Activated CD8-positive, alpha-beta T cell treated with anti-CD3 and anti-CD28 coated beads for 36 hours (primary cell): ENCODE results near the gene PALLD. TPM values are rescaled to one million over a fixed set of nuclear protein-coding genes. Genes with fewer than 3 reads are reported as not detected.

Source experiments
- ATAC-seq: fragments of 200-7000 bp; cut with Tn5 transposase; one replicate; pipeline ENCODE4 v1.10.0; 2021; ENCODE audit warnings: mild to moderate bottlenecking, moderate library complexity
- CTCF ChIA-PET: fragments of 350-600 bp; sonication (Branson Sonifier 250); formaldehyde crosslinking; loops from one replicate; lab custom pipeline; 2021; ENCODE audit warnings: antibody characterized with exemption; lab: Charles Lee
- POLR2A ChIA-PET: fragments of 350-600 bp; sonication (Branson Sonifier 250); formaldehyde crosslinking; loops from one replicate; lab custom pipeline; 2021; ENCODE audit warnings: antibody characterized with exemption; lab: Charles Lee
- DNase-seq: peaks from one replicate; pipeline ENCODE4 v3.0.0-alpha.2; 2020
- H3K27ac Mint-ChIP-seq: one replicate; pipeline ENCODE4 v1.8.0; 2021; ENCODE audit warnings: mild to moderate bottlenecking, mixed read lengths
- H3K27me3 Mint-ChIP-seq: one replicate; pipeline ENCODE4 v1.8.0; 2021; ENCODE audit warnings: mixed read lengths
- H3K36me3 Mint-ChIP-seq: one replicate; pipeline ENCODE4 v1.8.0; 2021; ENCODE audit warnings: low read depth, mixed read lengths
- H3K4me1 Mint-ChIP-seq: one replicate; pipeline ENCODE4 v1.8.0; 2021; ENCODE audit warnings: low read depth, mixed read lengths
- H3K4me3 Mint-ChIP-seq: one replicate; pipeline ENCODE4 v1.8.0; 2021; ENCODE audit warnings: mild to moderate bottlenecking, moderate library complexity, mixed read lengths
- H3K9me3 Mint-ChIP-seq: one replicate; pipeline ENCODE4 v1.8.0; 2021; ENCODE audit warnings: mixed read lengths
- intact Hi-C: fragments of 100-400 bp; cut with micrococcal nuclease; formaldehyde crosslinking; loops from one replicate; pipeline ENCODE4 v1.10.0; 2022
- total RNA-seq, 2 experiments: library from RNA; stranded (reverse); gene quantifications; one replicate each; pipeline ENCODE4 v1.2.3, GENCODE V29; 2021
- TF ChIP-seq, protein P1 (sequence below): fragments of 200-600 bp; IDR thresholded peaks from one replicate; pipeline ENCODE4 v1.8.0; 2022; ENCODE audit warnings: antibody characterized with exemption, mild to moderate bottlenecking

The PALLD gene
- total RNA-seq, 2 experiments from 2014 or later, result 0.41 to 0.60 TPM

DNA sequence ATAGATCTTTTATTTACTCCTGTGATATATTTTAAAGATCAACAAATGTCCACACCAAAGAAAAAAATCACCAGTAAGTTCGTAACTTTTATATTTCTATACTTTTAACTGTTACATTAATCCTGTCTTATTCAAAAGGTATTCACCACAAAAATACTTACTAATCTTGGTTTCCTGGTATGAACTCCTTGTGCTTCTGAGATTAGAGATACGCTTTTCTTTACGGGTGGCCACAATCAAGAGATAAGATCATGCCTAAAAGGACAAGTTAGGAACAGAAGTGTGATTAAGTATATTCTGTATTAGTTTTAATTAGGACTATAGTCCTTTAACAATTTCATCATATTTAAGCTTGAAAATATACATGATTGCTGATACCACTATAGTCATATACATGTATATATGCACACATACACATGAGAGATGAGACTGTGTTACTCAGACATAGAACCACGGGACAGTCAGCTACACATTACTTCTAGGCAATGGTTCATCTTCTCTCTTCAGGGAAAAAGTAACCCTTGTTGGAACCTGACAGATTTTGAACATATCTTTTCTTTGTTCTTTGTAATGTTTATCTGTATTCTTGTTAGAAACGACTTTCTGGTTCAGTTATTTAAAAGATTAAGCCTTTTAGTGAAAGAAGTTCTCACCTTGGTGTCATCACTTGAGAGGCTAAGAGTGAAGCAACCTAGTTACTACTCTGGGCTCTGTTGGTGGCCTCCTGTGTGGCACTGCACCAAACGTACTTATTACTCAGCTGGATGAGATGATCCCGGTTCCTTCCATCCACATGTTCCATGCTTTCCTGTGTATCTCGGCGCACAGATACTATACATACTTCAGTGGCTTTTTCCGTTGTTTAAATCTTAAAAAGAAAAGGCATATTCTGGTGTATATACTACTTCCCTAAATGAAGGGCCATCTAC is 367.1 kb downstream of the PALLD start:
- H3K4me3 Mint-ChIP-seq, result no peak overlapping the region
- H3K27me3 Mint-ChIP-seq, result no peaks in the 10 kb centered on the region
- intact Hi-C loops, result no loop called here

DNA sequence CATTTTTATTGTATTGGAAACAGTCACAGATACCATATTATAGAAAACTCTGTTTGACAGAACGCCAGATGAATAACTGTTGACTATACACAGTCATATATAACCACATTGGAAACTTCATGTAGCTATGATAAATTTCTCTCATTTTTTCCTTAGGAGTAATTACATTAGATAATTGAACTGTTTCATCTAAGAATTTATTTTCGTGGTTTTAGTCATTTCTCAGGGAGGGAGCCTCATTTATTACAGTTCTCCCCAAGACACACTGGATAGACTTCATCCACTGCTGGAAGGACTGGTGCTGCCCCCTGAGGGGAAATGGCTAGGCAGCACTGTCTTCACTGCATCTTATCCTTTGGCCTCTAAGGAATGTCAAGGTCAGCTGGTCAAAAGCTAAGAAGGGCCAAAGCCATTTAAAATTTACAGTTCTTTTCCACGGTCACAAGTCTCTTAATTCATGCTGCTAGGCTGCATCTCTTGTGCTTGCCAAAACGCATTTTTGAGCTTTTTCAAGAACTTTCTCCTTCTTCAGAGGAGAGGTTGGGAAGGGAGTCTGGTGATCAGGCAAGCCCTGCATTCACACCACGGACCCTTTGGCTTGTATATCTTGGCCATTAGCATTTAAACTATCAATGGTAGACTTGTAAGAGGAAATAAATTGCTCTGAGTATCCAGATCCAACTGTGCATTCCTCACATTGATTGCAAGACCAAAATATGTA is 368.1 kb downstream of the PALLD start:
- TF ChIP-seq, protein P1, sequence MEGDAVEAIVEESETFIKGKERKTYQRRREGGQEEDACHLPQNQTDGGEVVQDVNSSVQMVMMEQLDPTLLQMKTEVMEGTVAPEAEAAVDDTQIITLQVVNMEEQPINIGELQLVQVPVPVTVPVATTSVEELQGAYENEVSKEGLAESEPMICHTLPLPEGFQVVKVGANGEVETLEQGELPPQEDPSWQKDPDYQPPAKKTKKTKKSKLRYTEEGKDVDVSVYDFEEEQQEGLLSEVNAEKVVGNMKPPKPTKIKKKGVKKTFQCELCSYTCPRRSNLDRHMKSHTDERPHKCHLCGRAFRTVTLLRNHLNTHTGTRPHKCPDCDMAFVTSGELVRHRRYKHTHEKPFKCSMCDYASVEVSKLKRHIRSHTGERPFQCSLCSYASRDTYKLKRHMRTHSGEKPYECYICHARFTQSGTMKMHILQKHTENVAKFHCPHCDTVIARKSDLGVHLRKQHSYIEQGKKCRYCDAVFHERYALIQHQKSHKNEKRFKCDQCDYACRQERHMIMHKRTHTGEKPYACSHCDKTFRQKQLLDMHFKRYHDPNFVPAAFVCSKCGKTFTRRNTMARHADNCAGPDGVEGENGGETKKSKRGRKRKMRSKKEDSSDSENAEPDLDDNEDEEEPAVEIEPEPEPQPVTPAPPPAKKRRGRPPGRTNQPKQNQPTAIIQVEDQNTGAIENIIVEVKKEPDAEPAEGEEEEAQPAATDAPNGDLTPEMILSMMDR, result no peak
- ChIA-PET POLR2A (no interaction called here), CTCF (no interaction called here)
- DNase-seq, result no peak
- no peak for ATAC-seq
- Mint-ChIP-seq H3K27me3 (no peaks in the 10 kb centered on the region), H3K4me3 (no peak overlapping the region), H3K36me3 (no peaks in the 10 kb centered on the region), H3K4me1 (no peaks in the 10 kb centered on the region), H3K27ac (no peak overlapping the region), H3K9me3 (no peaks in the 10 kb centered on the region)
- intact Hi-C loops, result no loop called here

More for the DNA sequence above, 367.1 kb downstream of the PALLD start:
- no peak for ATAC-seq
- no peaks in the 10 kb centered on the region for H3K4me1 Mint-ChIP-seq
- DNase-seq, result no peak
- TF ChIP-seq, protein P1, result no peak
- CTCF ChIA-PET, result no interaction called here
- H3K9me3 Mint-ChIP-seq, result no peaks in the 10 kb centered on the region
- POLR2A ChIA-PET, result no interaction called here
- H3K27ac Mint-ChIP-seq, result no peak overlapping the region
- no peaks in the 10 kb centered on the region for H3K36me3 Mint-ChIP-seq

DNA sequence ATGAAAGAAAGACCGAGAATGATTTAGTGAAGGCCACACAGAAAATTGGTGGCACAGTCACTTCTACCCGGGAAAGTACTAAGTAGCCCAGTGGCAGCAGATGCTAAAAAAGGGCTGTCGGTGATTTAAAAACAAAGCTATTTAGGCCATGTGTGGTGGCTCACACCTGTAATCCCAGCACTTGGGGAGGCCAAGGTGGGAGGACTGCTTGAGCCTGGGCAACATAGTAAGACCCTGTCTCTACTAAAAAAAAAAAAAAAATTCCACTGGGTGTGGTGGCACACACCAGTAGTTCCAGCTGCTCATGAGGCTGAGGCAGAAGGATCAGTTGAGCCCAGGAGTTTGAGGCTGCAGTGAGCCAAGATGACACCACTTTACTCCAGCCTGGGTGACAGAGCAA is 369.0 kb downstream of the PALLD start:
- TF ChIP-seq, protein P1, result no peak
- DNase-seq (no peak), ATAC-seq (no peak)
- ChIA-PET POLR2A (no interaction called here), CTCF (no interaction called here)
- H3K9me3 Mint-ChIP-seq, result no peaks in the 10 kb centered on the region
- intact Hi-C loops, result no loop called here
- no peaks in the 10 kb centered on the region for H3K36me3 Mint-ChIP-seq
- H3K4me3 Mint-ChIP-seq, result no peak overlapping the region
- H3K4me1 Mint-ChIP-seq, result no peaks in the 10 kb centered on the region
- no peaks in the 10 kb centered on the region for H3K27me3 Mint-ChIP-seq
- no peak overlapping the region for H3K27ac Mint-ChIP-seq

DNA sequence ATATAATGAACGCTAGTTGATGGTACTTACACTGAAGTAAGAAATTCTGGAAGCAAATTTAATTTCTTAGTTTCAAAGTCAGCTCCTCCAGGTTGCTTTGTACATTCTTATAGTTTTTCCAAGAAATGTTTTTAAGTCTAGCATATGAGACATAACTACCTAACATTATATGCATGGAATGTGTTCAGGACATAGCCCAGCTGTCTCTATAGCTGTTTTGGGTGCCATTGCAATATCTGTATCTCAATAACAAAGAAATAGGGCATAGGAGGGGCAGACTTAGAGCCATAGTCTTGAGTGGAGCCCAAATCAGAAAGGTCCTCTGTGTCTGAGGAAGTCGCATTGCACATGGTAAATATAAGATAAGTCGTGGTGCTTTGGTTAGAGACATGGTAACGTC is 369.8 kb downstream of the PALLD start:
- TF ChIP-seq, protein P1, result no peak
- Mint-ChIP-seq H3K36me3 (no peaks in the 10 kb centered on the region), H3K27ac (no peak overlapping the region), H3K9me3 (no peaks in the 10 kb centered on the region), H3K4me3 (no peak overlapping the region), H3K27me3 (no peaks in the 10 kb centered on the region), H3K4me1 (no peaks in the 10 kb centered on the region)
- CTCF ChIA-PET, result no interaction called here
- intact Hi-C loops, result no loop called here
- no peak for ATAC-seq
- POLR2A ChIA-PET, result no interaction called here
- no peak for DNase-seq

DNA sequence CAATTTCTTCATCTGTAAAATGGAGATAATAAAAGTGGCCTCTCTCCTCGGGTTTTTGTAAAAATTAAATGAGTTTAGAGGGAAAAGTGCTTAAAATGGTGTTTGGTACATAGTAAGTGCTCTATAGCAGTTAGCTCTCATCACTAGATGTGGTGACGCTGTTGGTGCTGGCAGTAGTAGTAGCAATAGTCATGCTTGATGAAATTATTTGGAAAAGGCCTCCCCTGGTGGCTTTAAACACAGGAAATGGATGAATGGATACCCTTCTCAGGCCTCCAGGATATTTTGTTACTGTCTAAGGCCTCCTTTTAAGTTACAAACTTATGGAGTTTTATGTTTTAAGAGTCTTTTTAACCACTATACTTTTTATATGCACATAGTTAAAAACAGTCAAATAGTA is 370.3 kb downstream of the PALLD start:
- H3K9me3 Mint-ChIP-seq, result no peaks in the 10 kb centered on the region

More for the DNA sequence above, 370.3 kb downstream of the PALLD start:
- ATAC-seq, result no peak
- Mint-ChIP-seq H3K36me3 (no peaks in the 10 kb centered on the region), H3K27ac (no peak overlapping the region), H3K4me1 (no peaks in the 10 kb centered on the region), H3K4me3 (no peak overlapping the region), H3K27me3 (no peaks in the 10 kb centered on the region)
- ChIA-PET POLR2A (no interaction called here), CTCF (no interaction called here)
- TF ChIP-seq, protein P1, result no peak
- no peak for DNase-seq
- intact Hi-C loops, result no loop called here
